ENCODE measurements around the gene KRTAP10-1.

KRTAP10-1 gene

GRCh38 chr21:44580231-44580821, 40.3 kb upstream of the KRTAP10-1 start, which contains the start of gene KRTAP10-5:
KRTAP10-5 (minus strand) TSS chr21:44580604; CDS start chr21:44580578, 26 bp downstream.
- peak within 1 kb of the TSS; percentile 57 for H3K27ac ChIP-seq
- peak; percentile 56 for TF ChIP-seq CTCF (conservative IDR thresholded peaks at IDR 0.05)

- no peak for TF ChIP-seq CTCF (conservative IDR thresholded peaks at IDR 0.05)
- no peak overlapping the region for H3K27ac ChIP-seq
Measured at GRCh38 chr21:44579833-44580144, 39.8 kb upstream of the KRTAP10-1 start.

- no peak for TF ChIP-seq CTCF (conservative IDR thresholded peaks at IDR 0.05)
- H3K27ac ChIP-seq: no peak overlapping the region
Measured at GRCh38 chr21:44579056-44579832, 39.2 kb upstream of the KRTAP10-1 start.

- no peak for TF ChIP-seq CTCF (conservative IDR thresholded peaks at IDR 0.05)
- no peak overlapping the region for H3K27ac ChIP-seq
Measured at GRCh38 chr21:44578371-44579055, 38.5 kb upstream of the KRTAP10-1 start.

- TF ChIP-seq CTCF (conservative IDR thresholded peaks at IDR 0.05): no peak
- no peak overlapping the region for H3K27ac ChIP-seq
Measured at GRCh38 chr21:44576025-44576420, 36.0 kb upstream of the KRTAP10-1 start.

- no peak for TF ChIP-seq CTCF (conservative IDR thresholded peaks at IDR 0.05)
- H3K27ac ChIP-seq: no peak overlapping the region
Measured at GRCh38 chr21:44575307-44576024, 35.5 kb upstream of the KRTAP10-1 start.

Data from VCaP (cell line).